DLD1 (cell line): ENCODE measurements around the gene THSD7A.
"Not testable (repeated sequence)": the region's sequence is repeated elsewhere in the genome, so short reads cannot be mapped to it uniquely, and the experiment has no call there.

Experiments used
- in situ Hi-C: cut with HindIII; loops from 2 replicates; pipeline ENCODE4 v1.10.0; 2017; ENCODE audit warnings: low sequenced_read_pairs

The THSD7A gene

DNA sequence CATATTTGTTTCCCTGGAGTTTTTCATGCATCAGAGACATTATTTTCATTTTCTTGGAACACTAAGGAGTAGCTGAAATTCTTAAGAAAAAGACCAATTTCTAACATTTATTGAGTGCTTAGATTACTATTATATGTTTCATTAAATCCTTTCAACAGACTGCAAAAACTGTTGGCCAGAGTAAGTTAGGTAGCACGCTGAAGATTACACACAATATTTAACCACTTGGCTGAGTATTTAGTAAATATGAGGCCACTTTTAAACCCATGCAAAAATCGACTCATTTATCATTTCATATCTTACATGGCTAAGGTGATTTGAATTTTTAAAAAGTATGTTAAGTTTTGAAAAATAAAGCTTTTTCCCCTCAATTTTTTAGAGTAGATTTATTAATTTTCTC lies 358.8 kb downstream of the THSD7A start:
- in situ Hi-C loops, result no loop called here

DNA sequence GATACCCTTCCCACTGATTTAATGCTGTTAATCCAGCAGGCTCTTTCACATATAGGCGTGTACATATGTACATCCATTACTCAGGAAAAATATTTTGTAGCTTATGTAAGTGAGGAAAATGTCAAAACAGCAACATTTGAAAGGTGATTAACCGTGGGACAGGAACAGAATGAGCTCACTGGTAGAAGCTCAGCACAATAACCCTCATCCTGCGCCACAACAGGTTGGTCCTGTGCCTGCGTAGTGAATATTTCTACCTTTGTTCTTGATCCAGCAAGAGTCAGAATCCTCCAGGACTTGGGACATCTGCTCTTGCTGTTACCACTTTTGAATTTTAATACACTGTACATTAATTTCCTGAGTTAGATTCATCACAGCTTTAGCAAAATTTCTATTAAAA lies 359.4 kb downstream of the THSD7A start:
- in situ Hi-C loops, result no loop called here

DNA sequence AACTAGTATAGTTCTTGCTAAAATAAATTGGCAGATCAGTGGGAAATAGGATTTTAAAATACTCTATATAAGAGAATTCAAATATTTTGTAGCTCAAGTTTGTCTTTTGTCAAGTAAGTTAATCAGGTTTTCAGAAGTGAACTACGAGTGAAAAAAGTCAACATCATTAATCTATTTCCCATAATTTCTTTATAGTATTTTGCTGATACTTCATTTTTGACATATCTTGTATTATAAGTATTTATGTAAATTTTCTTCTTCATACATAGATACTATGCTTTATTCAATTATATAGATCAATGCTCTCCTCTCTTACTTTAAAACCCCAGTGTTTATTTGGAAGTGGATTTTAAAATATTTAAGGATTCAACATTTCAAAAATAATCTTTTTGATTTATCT lies 360.7 kb downstream of the THSD7A start:
- in situ Hi-C loops, result no loop called here

DNA sequence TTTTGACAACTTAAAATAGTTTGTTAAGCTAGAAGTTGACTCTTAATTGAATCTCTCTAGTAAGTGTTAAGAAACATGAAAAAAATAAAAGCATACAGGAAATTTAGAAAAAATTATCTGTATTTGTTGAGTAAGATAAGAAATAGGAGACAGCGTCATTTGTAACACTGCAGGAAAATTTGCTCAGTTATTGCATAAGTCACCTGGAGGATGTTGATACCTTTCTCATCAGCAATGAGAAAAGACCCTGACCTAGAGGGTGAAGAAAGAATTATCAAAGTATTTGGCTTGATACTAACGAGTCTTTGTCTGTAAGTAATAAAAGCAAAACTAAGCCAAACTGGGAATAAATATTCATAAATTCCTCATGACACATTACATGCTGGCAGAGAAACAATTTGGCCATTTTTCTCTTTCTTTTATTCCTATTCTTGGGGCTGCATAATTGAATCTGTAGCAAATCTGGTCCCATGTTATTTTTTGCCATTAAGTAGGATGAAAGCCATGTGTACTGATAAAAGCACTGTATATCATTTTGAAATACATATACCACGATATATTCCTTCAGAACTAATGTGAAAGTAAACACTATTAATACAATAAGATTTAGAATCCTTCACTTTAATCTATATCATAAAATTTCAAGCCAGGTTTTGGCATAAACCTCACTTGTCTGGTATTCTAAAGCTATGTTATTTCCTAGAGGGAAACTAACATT lies 362.8 kb downstream of the THSD7A start:
- in situ Hi-C loops, result no loop called here

DNA sequence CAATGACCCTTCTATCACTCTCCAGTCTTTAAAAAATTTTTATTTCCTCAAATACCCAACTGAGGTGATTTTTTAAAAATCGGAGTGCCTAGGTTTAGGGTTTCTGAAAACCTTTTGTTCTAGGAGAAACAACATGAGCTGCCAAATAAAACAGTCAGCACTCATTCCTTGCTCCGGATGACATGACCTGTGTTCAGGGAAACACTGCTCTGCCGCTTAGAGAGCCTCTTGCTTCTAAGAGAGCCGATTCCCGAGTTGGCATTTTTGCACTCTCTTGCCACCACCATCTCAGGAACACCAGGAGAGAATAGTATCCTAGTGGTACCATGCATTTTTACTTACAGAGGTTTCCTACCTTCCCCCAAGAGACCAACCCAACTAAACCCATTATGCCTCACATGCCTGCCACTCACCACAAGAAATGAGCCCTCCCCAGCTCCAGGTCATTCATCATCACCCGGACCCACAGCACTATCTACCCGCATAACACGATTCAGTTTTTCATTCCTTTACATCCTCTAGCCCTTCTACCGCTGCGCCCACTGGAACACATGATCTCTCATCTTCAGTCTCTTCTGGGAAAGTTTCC lies 365.4 kb downstream of the THSD7A start:
- in situ Hi-C loops, result no loop called here

DNA sequence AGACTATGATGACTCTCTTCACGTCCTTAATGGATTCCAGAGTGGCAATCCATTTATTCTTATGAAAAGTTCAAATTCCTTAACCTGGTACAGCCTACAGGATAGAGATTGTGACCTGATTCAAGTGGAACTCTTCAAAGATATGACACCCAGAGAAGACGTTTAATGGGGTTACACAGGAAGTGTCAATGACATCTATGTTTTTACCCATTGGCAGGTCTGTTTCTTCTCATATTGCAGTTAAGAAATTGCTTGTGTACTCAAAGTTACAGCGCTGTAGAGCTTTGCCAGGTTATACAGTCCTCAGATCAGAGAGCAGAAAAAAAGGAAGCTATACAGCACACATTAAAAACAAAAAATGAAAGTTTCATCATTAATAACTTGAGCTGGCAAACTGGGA lies 367.4 kb downstream of the THSD7A start:
- in situ Hi-C loops, result no loop called here

DNA sequence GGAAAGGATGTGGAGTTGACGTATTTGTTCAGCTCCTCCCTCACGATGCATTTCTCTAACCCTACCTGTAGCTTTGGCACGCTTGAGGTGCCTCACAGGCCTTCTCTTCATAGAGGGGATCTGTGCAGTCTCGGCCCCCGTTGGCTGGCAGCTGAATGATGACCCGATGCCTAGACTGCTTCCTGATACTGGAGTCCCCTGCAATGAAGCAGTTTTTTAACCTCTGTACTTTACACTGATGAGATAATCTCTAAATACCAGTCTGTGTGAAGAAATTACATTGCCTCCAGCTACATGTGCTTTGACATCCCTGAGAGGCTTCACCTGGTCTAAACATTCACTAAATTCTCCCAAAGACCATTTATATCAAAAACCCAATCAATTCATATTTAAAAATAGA lies 370.1 kb downstream of the THSD7A start:
- in situ Hi-C loops, result no loop called here

DNA sequence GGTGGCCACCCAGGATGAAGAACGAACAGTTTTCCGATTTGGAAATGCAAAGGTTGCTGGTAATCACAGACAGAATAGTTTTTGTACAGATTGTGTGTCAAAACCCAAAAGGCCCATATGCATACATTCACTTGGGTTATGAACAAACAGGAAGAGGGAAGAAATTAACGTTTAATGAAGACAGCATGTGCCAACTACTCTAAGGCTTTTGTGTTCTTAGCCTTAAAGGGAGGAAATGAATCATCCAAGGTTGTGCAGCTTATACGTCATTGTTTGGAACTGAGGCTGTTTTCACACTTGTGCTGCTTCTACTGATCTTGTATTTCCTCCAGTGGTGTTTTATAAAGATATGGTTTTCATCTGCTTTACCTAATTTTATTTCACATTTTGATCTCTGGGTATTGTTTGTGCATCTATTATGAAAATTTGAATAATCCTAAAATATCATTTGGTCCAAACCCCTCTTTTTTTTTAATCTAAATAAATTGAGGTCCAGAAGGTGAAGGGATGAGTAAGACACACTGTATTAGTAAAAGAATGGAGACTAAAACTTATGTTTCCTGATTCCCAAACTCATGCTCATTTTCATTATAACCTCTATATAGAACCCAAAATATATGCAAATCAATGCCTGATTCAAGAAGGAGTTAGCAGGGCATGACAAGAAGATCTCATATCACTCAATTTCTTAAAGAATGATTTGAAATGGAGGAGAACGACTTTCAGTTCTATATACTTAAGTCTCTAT lies 373.1 kb downstream of the THSD7A start:
- in situ Hi-C loops, result no loop called here

DNA sequence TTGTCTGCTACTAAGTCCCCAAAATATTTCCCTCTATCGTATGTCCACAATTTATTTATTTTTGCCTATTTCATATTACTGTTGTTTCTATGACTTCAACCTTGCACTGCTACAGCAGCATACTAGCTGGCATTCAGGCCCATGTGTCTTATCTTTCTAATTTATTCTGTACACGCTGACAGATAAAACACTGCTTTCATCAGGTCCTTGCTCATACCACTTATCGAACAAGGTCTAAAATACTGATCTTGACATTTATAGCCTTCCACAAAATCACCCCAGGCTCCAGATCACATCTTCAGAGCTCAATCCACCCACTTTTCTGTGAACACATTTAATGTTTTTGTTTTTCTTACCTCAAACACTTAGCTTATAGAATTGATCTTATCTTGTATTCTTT lies 374.6 kb downstream of the THSD7A start:
- in situ Hi-C loops, result no loop called here

DNA sequence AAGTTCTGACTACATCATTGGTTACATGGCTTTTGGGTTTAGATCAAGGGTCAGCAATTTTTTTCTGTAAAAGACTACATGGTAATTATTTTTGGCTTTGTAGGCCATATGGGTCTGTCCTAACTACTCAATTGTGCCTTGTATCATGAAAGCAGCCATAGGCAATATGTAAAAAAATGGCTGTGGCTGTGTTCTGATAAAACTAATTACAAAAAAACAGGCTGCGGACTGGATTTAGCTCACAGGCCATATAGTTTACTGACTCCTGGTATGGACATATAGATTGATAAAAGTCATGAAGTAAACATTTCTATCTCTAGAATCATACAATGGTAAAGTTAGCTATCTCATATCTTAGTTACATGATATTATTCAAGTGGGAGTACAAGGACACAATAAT lies 375.4 kb downstream of the THSD7A start:
- in situ Hi-C loops, result no loop called here

DNA sequence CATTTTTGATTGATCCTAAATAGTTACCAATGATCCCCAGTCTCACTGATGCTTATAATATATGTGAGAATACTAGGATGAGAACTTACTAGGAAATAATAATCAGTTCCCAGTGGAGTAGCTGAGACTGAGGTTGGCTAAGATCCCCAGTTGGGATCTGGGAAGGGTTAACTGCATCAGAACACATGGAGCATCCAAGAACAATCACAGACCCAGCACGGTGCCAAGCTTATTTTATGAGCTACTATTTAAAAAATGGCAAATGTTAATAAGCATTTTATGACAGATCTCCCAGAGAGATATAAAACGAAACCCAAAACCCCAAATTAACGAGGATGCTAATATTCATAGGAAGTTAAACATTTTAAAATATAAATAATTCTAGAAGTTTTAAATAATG lies 379.5 kb downstream of the THSD7A start:
- in situ Hi-C loops, result no loop called here

DNA sequence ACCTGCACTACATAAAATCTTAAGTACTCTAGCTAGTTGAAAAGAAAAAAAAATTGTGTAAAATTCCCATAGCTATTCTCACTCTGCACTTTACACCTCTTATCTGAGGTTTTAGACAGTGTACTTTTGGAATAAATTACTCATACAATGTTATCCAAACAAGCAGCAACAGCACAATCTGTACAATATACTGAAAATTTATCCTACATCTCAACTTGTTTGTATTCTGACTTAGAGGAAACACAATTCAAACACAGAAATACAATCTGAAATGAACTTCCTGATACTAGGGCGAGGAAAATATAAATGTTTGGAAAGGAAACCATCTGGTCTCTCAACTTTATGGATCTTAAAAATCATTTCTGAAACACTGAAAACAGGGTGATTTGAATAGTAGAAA lies 381.7 kb downstream of the THSD7A start:
- in situ Hi-C loops, result no loop called here

DNA sequence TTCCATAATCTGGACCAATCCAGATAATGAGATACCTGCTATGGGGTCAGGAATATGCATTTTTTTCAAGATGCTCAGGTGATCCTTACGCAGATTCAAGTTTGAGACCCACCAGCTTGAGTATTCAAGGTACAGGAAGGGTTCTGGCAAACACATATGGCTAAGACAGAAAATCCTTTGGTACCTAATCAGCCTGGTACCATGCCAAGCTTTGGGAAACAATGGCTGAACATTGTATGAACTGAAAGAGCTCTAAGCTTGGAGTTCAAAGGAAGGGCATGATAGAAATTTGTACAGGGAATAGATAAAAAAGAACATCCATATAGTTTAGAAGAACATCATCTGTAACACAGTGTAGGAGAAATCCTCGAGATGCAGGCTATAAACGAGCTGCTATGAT lies 382.7 kb downstream of the THSD7A start:
- in situ Hi-C loops, result no loop called here

DNA sequence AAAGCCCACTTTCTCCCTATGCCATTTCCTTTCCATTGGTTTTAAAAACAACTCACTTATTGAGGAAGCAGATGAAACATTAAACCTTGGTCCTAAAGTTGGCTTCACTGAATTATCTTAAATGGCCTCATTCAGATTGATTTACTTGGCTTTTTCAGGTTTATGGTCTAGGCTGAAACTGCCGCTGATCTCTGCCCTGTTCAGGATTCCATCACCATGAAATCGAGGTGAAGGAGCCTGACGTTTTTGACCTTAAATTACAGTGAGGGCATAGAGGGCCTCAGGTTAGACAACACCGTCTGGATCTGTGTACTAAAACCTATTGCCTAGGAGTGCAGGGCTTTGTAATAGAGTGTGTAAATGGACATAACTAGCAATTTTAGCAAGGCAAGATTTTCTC lies 383.7 kb downstream of the THSD7A start:
- in situ Hi-C loops, result no loop called here

DNA sequence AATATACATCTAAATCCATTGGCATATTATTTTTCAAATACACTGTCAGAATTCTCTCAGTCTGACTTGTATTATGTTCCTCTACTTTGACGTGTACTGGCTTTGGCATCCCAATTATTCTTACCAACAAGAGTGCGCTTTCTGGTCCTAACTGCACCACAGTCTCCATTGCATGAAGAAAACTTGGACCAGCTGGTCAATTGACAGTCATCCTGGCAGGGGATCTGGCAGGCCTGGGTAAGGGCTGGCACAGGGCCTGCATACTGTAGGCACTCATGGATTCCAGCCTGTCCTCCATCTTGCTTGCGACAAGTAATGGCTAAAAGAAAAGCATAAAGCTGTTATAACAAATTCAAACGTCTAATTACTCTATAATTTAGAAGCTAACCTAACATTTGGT lies 384.9 kb downstream of the THSD7A start:
- in situ Hi-C loops, result no loop called here

DNA sequence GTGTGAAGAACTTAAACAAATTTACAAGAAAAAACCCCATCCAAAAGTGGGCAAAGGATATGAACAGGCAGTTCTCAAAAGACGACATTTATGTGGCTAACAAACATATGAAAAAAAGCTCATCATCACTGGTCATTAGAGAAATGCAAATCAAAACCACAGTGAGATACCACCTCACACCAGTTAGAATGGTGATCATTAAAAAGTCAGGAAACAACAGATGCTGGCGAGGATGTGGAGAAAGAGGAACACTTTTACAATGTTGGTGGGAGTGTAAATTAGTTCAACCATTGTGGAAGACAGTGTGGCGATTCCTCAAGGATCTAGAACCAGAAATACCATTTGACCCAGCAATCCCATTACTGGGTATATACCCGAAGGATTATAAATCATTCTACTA lies 388.1 kb downstream of the THSD7A start:
- in situ Hi-C loops, result not testable (repeated sequence)

DNA sequence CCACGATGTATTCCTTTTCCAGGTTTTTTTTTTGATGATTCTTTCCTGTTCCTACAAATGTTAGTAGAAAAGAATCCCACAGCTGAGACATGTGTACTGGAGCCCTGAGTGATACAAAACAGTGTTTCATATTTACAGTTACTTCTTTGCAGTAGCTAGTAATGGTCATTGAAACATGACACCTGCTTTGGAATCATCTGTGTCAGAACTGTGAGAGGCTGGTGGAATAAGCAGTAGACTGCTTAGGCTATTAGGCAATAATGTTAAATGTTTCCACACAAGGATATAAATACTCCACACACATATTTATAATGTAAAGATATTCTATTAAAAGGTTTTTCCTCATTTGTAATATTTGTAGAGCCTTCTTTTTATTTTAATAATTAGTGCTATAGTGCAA lies 394.0 kb downstream of the THSD7A start:
- in situ Hi-C loops, result no loop called here

DNA sequence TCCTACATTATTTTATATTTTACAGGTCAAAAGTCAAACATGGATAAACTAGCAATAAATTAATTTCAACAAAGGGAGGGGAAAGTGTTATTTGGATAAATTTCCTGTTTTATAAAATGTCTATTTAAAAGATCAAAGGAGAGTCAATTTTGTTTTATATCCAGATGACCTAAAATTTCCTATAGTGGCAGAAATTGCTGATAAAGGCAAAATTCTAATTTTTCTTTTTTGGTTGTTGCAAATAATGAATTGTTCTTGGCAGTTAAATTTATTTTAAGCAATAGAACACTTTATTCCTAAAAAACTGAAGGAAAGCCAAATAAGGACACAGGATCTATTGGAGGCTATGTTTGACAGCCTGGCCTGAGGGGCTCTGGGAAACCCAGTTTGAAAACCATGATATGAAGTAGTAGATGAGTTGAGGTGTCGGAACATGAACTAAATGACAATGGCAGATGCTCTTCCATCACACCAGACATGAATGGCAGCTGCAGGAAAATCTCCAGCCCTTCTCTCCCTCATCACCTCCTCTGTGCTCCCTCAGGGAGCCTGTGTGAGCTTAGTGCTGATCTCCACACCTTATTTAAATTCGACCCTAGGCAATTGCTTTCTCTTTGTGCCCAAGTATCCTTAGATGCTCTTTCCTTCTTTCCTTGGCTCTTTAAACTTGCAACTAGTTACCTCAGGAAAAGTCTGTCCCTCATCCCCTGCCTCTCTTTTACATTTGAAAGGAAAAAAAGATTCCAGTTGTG lies 395.0 kb downstream of the THSD7A start:
- in situ Hi-C loops, result no loop called here

DNA sequence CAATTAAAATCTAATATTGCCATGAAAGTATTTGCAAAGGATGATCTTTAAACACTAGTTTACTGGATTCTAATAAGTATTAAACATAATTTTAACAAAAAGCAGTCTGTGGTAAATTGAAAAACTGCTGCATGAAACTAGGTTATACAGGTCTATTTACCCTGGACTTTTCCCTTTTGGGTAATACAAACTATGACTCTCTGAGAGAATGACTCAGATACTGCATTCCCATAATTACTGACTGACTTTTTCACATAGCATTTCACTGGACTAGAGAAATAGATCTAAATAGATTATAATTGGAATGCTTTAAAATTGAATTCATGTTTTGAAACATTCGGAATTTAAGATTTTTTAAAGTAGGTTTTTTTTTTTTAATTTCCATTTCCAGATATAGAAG lies 395.7 kb downstream of the THSD7A start:
- in situ Hi-C loops, result no loop called here

DNA sequence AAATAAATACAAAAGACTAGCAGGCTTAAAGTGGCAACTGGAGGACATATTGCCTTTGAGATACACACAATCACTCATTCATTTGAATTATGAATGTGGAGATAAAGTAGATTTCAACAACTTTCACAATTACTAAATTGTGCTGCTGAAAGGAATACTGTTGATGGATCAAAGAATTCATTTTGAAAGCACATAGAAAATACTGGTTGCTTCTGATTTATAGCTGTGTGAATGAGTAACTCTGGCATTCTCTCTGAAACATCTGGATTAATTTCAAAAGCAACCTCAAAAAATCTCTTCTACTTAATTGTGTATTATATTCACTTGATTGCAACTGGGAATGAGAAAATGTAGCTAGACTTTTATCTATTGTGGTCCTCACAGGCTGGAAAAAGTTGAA lies 397.6 kb downstream of the THSD7A start:
- in situ Hi-C loops, result no loop called here

DNA sequence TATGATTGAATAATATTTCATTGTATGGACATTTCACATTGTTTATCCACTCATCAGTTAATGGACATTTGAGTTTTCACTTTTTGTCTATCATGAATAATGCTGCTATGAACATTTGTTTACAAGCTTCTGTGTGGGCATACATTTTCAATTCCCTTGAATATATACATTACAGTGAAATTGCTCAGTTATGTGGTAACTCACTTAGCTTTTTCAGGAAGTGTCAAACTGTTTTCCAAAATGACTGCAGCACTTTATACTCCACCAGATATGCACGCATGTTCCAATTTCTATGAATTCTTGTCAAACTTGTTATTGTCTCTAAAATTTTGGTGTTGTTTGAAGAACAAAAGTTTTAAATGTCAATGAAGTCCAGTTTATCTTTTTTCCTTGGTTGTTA lies 401.2 kb downstream of the THSD7A start:
- in situ Hi-C loops, result no loop called here

DNA sequence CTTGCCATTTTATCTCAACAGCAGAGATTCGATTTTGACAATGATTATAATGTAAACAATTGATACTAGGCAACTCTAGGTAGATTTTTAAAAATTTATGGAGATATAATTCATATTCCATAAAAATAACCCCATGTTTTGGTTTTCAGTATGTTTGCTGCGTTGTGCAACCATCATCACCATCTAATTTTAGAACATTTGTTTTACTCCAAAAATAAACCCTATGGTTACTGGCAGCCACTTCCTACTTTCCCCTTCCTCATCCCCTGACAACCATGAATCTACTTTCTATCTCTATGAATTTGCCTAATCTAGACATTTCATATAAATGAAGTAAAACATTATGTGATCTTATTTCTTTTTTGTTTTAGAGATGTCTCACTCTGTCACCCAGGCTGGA lies 401.9 kb downstream of the THSD7A start:
- in situ Hi-C loops, result no loop called here
